ENCODE measurements around the gene ATP8A1.

ATP8A1 gene

DNA sequence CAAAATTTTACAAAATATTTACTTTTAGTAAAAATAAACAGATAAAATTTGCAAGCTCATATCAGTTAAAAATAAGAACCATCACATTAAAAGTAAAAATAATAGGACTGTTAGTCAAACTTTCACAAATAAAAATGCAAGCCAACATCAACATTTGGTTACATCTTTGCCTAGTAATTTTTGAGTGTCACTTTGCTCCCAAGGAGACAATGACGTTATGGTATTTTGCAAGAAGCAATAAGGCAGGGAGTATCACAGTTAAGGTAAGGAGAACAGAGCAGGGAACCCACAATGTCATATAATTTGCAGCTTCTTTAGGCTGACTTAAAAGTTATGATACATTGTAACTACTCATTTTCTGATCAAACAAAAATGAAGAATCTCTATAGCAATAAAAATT lies 98.7 kb downstream of the ATP8A1 start:
- TF ChIP-seq, protein P1, sequence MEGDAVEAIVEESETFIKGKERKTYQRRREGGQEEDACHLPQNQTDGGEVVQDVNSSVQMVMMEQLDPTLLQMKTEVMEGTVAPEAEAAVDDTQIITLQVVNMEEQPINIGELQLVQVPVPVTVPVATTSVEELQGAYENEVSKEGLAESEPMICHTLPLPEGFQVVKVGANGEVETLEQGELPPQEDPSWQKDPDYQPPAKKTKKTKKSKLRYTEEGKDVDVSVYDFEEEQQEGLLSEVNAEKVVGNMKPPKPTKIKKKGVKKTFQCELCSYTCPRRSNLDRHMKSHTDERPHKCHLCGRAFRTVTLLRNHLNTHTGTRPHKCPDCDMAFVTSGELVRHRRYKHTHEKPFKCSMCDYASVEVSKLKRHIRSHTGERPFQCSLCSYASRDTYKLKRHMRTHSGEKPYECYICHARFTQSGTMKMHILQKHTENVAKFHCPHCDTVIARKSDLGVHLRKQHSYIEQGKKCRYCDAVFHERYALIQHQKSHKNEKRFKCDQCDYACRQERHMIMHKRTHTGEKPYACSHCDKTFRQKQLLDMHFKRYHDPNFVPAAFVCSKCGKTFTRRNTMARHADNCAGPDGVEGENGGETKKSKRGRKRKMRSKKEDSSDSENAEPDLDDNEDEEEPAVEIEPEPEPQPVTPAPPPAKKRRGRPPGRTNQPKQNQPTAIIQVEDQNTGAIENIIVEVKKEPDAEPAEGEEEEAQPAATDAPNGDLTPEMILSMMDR (IDR thresholded peaks at IDR 0.05; ENCODE audit: low read depth, low read length), result no peak
- H3K4me3 ChIP-seq (ENCODE audit: low read depth, low read length), result no peak overlapping the region

DNA sequence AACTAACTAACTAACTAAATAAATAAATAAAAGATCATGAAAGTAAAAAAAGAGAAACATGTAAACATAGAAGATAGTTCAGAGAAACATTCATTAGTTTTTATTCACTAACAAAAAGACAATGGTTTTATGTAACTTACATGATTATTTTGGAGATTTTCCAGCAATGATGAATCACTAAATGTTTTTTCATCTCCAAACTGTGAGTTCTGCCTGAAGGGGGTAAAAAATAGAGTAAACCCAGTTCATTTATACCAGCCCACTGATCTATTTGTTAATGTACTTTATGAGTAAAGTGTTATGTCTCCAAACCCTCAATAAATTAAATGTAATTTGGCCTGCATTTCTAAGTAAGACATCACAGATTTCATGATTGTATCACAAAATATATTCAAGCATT lies 101.1 kb downstream of the ATP8A1 start:
- no peak overlapping the region for H3K4me3 ChIP-seq (ENCODE audit: low read depth, low read length)
- TF ChIP-seq, protein P1 (IDR thresholded peaks at IDR 0.05; ENCODE audit: low read depth, low read length), result no peak

DNA sequence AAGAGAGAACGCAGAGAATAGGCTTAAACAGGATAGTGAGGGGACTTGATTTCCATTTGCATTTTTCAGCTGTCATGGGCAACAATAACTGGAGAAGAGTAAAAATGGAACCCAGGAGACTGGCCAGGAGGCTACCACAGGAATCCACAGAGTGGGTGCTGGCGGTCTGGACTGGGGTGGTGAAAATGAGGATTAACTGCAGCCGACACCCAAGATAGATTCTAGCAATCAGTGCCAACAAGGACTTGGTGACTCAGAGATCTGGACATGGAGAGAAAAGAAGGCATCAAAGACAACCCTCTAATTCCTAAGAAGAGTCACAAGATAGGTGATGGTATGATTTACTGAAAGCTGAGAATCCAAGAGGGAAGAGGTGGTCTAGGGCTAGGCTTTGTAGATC lies 102.8 kb downstream of the ATP8A1 start:
- TF ChIP-seq, protein P1 (IDR thresholded peaks at IDR 0.05; ENCODE audit: low read depth, low read length), result no peak
- H3K4me3 ChIP-seq (ENCODE audit: low read depth, low read length), result no peak overlapping the region

DNA sequence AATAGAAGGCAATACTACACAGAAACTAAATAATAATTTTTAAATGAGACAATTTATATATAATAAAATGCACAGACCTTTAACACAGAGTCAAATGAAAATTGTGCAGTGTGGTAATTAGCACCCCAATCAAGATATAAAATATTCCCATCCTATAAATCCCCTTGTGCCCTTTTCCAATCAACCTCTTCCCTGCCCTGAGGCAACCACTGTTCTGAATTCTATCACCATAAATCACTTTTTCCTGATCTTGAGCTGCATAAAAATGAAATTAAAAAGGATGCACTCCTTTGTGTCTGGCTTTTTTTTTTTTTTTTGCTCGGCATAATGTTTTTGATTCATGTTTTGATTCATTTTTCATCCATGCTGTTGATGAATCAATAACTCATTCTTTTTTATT lies 107.0 kb downstream of the ATP8A1 start:
- H3K4me3 ChIP-seq (ENCODE audit: low read depth, low read length), result no peak overlapping the region
- TF ChIP-seq, protein P1 (IDR thresholded peaks at IDR 0.05; ENCODE audit: low read depth, low read length), result no peak

DNA sequence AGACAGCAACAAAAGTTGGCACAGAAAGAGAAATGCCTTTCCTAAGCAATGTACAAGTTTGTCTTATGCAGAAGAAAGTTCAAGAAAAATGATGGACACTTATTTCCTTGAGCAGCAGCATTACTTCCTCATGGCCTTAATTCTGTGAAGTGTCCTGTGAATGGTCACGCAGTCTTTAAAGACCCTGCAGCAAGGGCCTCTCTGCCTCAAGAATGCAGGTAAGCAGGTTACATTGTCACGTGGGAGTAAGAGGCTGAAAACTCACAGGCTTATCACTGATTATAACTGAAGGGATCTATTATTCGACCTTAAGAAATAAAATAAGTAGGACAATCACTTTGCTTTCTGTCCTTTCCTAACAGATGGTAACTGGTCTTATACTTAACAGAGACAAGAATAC lies 109.1 kb downstream of the ATP8A1 start:
- no peak overlapping the region for H3K4me3 ChIP-seq (ENCODE audit: low read depth, low read length)
- TF ChIP-seq, protein P1 (IDR thresholded peaks at IDR 0.05; ENCODE audit: low read depth, low read length), result no peak

DNA sequence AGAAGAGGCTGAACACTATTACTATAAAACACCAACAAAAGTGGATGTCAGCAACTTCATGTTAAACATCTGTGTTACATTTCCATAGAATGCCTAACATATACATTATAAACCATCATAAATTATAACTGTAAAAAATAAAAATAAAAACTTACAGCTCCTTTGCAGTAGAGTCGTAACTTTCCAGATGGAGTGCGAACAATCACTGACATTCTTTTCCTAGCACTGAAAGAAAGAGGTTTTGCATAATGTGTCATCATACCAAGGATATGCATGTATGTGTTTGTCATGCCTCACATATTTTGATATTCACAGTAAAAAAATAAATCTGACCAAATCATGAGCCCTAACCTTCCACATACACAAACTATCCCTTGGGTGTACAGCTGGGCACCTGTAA lies 113.1 kb downstream of the ATP8A1 start:
- H3K4me3 ChIP-seq (ENCODE audit: low read depth, low read length), result no peak overlapping the region
- TF ChIP-seq, protein P1 (IDR thresholded peaks at IDR 0.05; ENCODE audit: low read depth, low read length), result no peak

DNA sequence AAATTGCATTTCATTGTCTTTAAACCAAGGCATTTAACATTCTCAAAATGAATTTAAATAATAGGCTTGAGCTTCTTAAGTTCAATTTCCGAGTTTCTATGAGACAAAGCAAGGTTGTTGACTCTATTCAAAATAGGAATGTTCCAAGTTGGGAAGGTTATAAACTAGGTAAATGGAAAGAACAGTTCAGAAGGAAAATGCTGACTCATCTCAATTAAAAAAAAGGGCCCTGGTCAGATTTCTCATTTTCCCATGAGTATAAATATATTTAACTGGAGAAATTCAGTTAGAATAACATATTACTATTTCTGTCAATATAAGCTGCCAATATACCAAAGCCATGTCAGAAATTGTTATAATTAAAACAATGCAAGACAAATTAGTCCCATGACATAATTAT lies 113.8 kb downstream of the ATP8A1 start:
- no peak overlapping the region for H3K4me3 ChIP-seq (ENCODE audit: low read depth, low read length)
- TF ChIP-seq, protein P1 (IDR thresholded peaks at IDR 0.05; ENCODE audit: low read depth, low read length), result no peak
